Measurements from ENCODE around the gene C2orf81. TPM values are rescaled to one million over a fixed set of nuclear protein-coding genes. Genes with fewer than 3 reads are reported as not detected.

C2orf81 gene
- total and polyA plus RNA-seq, 4 donors = 0.08 to 0.44 (median 0.29) TPM

- no peaks in the 10 kb centered on the region for H3K9me3 ChIP-seq (ENCODE audit: control insufficient read depth in 4 of 4, low read length in 3 of 4)
- no peaks in the 10 kb centered on the region for H3K36me3 ChIP-seq (ENCODE audit: control insufficient read depth in 4 of 4, insufficient read depth in 3 of 4, low read depth in 1 of 4, low read length in 3 of 4)
- WGBS = 41% methylated on average over 5 of the region's 5 CpGs
- peak in 1 of 2 donors; percentile 62 for TF ChIP-seq JUND (IDR thresholded peaks at IDR 0.05)
- no peak for TF ChIP-seq FOXA1 (IDR thresholded peaks at IDR 0.05)
- peak; percentile 92 to 96 for TF ChIP-seq HNF4A (conservative IDR thresholded peaks at IDR 0.05)
- peak; percentile 80 to 91 for TF ChIP-seq RXRA (IDR thresholded peaks at IDR 0.05)
- TF ChIP-seq FOXA2 (IDR thresholded peaks at IDR 0.05) = no peak
- TF ChIP-seq, protein P1, sequence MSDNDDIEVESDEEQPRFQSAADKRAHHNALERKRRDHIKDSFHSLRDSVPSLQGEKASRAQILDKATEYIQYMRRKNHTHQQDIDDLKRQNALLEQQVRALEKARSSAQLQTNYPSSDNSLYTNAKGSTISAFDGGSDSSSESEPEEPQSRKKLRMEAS (IDR thresholded peaks at IDR 0.05) = peak; percentile 18
- no peak for TF ChIP-seq TAF1 (conservative IDR thresholded peaks at IDR 0.05)
- TF ChIP-seq CTCF (IDR thresholded peaks at IDR 0.05; ENCODE audit: low read depth, low read length, missing input control) = no peak
- TF ChIP-seq, protein P2, sequence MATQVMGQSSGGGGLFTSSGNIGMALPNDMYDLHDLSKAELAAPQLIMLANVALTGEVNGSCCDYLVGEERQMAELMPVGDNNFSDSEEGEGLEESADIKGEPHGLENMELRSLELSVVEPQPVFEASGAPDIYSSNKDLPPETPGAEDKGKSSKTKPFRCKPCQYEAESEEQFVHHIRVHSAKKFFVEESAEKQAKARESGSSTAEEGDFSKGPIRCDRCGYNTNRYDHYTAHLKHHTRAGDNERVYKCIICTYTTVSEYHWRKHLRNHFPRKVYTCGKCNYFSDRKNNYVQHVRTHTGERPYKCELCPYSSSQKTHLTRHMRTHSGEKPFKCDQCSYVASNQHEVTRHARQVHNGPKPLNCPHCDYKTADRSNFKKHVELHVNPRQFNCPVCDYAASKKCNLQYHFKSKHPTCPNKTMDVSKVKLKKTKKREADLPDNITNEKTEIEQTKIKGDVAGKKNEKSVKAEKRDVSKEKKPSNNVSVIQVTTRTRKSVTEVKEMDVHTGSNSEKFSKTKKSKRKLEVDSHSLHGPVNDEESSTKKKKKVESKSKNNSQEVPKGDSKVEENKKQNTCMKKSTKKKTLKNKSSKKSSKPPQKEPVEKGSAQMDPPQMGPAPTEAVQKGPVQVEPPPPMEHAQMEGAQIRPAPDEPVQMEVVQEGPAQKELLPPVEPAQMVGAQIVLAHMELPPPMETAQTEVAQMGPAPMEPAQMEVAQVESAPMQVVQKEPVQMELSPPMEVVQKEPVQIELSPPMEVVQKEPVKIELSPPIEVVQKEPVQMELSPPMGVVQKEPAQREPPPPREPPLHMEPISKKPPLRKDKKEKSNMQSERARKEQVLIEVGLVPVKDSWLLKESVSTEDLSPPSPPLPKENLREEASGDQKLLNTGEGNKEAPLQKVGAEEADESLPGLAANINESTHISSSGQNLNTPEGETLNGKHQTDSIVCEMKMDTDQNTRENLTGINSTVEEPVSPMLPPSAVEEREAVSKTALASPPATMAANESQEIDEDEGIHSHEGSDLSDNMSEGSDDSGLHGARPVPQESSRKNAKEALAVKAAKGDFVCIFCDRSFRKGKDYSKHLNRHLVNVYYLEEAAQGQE (IDR thresholded peaks at IDR 0.05) = peak; percentile 76
- peak; percentile 64 for TF ChIP-seq YY1 (IDR thresholded peaks at IDR 0.05)
- no peak for TF ChIP-seq ATF3 (IDR thresholded peaks at IDR 0.05)
- peak in 1 of 2 donors; percentile 24 for TF ChIP-seq RAD21 (IDR thresholded peaks at IDR 0.05)
- peak; percentile 89 for TF ChIP-seq HNF4G (IDR thresholded peaks at IDR 0.05)
- no peak for TF ChIP-seq NR2F2 (IDR thresholded peaks at IDR 0.05)
- peak; percentile 33 for TF ChIP-seq ZBTB33 (IDR thresholded peaks at IDR 0.05)
- peak; percentile 97 for TF ChIP-seq SP1 (IDR thresholded peaks at IDR 0.05)
- no peak for TF ChIP-seq GABPA (IDR thresholded peaks at IDR 0.05 in 1 of 2, conservative IDR thresholded peaks at IDR 0.05 in 1 of 2)
- TF ChIP-seq EGR1 (IDR thresholded peaks at IDR 0.05; ENCODE audit: low read depth in 2 of 2) = no peak
- peak overlapping the region in 2 of 3 donors; percentile 26 to 34 for H3K4me3 ChIP-seq (ENCODE audit: low read depth in 1 of 3, low read length in 3 of 3)
- H3K9ac ChIP-seq (ENCODE audit: low read depth in 1 of 2, low read length in 2 of 2) = no peak overlapping the region
- DNase-seq (ENCODE audit: low spot score) = no peak
- peak overlapping the region; percentile 72 to 87 for H3K27ac ChIP-seq (ENCODE audit: low read depth in 1 of 2, low read length in 2 of 2)
- no peaks in the 10 kb centered on the region for H3K27me3 ChIP-seq (ENCODE audit: control insufficient read depth in 4 of 4, insufficient read depth in 4 of 4, low read length in 3 of 4)
- H3K4me1 ChIP-seq (ENCODE audit: control insufficient read depth in 4 of 4, insufficient read depth in 4 of 4, low read length in 3 of 4) = peaks cover 20 to 40% (median 33%) of the 10 kb centered on the region in 4 donors
Measured at GRCh38 chr2:74447230-74447999, 26.0 kb upstream of the C2orf81 start.

Measured in liver (tissue), 9 donors.